ENCODE measurements around the gene CFTR.

Gene CFTR

DNA sequence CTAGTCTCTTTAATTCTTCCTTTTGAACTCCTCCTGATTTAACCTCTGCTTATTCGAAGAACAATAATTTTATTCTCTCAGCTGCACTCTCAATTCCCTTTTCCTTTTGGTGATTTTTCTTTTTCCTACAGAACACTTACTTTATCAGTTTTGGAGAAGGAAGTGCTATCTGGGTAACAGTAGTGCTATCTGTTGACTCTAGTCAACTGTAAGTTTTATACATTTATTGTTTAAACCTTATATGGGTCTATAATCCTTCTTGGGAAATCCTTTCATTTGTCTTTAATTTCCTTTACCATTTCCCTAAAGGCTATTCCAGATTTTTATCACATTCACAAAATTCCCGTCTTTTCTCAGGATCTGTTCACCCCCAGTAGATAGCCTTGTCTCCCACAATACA lies 64.2 kb downstream of the CFTR start:
- TF ChIP-seq ZNF274 (IDR thresholded peaks at IDR 0.05; ENCODE audit: low read depth, low read length) = no peak
- no peak overlapping the region for H3K4me3 ChIP-seq (ENCODE audit: low read length)

DNA sequence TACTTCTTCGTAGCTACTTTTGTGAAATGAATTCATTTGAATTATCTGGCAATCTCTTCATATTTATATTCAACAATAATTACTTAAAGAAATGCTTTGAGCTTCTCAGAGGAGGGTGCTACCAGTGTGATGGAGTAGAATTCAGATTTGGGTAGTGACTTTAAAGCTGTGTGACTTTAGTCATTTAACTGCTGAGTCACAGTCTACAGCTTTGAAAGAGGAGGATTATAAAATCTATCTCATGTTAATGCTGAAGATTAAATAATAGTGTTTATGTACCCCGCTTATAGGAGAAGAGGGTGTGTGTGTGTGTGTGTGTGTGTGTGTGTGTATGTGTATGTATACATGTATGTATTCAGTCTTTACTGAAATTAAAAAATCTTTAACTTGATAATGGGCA lies 68.2 kb downstream of the CFTR start:
- no peak overlapping the region for H3K4me3 ChIP-seq (ENCODE audit: low read length)
- no peak for TF ChIP-seq ZNF274 (IDR thresholded peaks at IDR 0.05; ENCODE audit: low read depth, low read length)

DNA sequence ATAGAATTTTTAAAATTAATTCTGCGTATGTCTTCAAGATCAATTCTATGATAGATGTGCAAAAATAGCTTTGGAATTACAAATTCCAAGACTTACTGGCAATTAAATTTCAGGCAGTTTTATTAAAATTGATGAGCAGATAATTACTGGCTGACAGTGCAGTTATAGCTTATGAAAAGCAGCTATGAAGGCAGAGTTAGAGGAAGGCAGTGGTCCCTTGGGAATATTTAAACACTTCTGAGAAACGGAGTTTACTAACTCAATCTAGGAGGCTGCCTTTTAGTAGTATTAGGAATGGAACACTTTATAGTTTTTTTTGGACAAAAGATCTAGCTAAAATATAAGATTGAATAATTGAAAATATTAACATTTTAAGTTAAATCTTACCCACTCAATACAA lies 70.8 kb downstream of the CFTR start:
- H3K4me3 ChIP-seq (ENCODE audit: low read length) = no peak overlapping the region
- no peak for TF ChIP-seq ZNF274 (IDR thresholded peaks at IDR 0.05; ENCODE audit: low read depth, low read length)

DNA sequence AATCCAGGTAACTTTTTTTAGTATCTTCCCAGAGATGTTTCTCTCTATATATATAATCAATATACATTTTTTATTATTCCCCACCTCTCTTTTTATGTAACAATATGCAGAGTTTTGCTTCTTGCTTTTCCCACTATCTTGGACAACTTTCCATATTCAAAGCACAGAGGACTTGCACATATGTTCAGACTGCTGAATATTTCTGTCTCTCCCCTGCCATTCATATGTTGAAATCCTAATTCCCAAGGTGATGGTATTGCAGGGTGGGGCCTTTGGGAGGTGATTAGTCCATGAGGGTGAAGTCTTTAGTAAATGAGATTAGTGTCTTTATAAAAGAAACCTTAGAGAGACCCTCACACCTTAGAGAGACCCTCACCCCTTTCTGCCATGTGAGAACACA lies 72.8 kb downstream of the CFTR start:
- H3K4me3 ChIP-seq (ENCODE audit: low read length) = no peak overlapping the region
- no peak for TF ChIP-seq ZNF274 (IDR thresholded peaks at IDR 0.05; ENCODE audit: low read depth, low read length)

DNA sequence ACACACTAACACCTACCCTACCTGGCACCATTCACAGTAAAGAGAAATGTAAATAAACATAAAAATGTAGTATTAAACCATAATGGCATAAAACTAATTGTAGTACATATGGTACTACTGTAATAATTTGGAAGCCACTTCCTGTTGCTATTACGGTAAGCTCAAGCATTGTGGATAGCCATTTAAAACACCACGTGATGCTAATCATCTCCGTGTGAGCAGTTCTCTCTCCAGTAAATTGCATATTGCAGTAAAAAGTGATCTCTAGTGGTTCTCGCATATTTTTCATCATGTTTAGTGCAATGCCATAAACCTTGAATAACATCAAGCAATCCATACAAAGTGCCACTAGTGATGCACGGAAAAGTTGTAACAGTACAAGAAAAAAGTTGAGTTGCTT lies 75.4 kb downstream of the CFTR start:
- H3K4me3 ChIP-seq (ENCODE audit: low read length) = no peak overlapping the region
- TF ChIP-seq ZNF274 (IDR thresholded peaks at IDR 0.05; ENCODE audit: low read depth, low read length) = no peak

DNA sequence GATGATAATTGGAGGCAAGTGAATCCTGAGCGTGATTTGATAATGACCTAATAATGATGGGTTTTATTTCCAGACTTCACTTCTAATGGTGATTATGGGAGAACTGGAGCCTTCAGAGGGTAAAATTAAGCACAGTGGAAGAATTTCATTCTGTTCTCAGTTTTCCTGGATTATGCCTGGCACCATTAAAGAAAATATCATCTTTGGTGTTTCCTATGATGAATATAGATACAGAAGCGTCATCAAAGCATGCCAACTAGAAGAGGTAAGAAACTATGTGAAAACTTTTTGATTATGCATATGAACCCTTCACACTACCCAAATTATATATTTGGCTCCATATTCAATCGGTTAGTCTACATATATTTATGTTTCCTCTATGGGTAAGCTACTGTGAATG lies 79.6 kb downstream of the CFTR start:
- no peak for TF ChIP-seq ZNF274 (IDR thresholded peaks at IDR 0.05; ENCODE audit: low read depth, low read length)
- no peak overlapping the region for H3K4me3 ChIP-seq (ENCODE audit: low read length)

DNA sequence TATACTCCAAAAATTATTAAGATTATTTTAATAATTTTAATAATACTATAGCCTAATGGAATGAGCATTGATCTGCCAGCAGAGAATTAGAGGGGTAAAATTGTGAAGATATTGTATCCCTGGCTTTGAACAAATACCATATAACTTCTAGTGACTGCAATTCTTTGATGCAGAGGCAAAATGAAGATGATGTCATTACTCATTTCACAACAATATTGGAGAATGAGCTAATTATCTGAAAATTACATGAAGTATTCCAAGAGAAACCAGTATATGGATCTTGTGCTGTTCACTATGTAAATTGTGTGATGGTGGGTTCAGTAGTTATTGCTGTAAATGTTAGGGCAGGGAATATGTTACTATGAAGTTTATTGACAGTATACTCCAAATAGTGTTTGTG lies 80.2 kb downstream of the CFTR start:
- no peak overlapping the region for H3K4me3 ChIP-seq (ENCODE audit: low read length)
- no peak for TF ChIP-seq ZNF274 (IDR thresholded peaks at IDR 0.05; ENCODE audit: low read depth, low read length)

DNA sequence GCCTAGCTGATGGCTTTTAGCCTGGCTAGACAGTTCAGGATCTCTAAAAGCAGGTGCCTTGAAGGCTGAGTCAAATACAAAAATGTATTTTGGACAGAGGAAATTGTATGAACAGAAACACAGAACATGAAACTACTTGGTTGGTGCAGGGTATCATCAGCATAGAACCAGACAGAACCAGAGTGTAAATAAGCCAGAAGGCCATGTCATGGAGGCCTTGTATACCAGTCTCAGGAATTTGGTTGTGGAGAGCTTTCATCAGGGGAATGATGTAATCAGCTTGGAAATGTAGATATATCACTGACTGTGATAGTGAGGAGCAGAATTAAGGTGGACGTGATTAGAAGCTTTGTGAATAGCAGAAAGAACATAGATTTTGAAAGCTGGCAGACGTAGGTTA lies 82.9 kb downstream of the CFTR start:
- no peak overlapping the region for H3K4me3 ChIP-seq (ENCODE audit: low read length)
- TF ChIP-seq ZNF274 (IDR thresholded peaks at IDR 0.05; ENCODE audit: low read depth, low read length) = no peak

DNA sequence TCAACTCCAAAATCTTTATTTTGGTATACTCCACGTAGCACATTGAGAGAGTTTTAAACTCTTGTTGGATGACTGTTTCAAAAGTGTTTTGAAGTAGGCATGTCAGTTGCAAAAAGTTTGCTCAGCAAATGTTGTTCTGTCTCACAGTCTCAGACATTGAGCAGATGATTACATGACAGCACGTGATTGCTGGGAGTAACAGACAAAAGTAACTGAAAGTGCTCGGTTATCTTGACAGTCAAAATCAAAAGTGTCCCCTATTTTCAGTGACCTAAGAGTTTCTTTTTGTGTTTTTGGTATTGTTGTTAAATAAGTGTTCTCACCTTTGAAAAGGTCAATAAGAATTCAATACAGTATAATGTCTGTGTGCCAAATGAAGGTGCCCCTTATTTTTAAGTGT lies 84.3 kb downstream of the CFTR start:
- H3K4me3 ChIP-seq (ENCODE audit: low read length) = no peak overlapping the region
- TF ChIP-seq ZNF274 (IDR thresholded peaks at IDR 0.05; ENCODE audit: low read depth, low read length) = no peak

DNA sequence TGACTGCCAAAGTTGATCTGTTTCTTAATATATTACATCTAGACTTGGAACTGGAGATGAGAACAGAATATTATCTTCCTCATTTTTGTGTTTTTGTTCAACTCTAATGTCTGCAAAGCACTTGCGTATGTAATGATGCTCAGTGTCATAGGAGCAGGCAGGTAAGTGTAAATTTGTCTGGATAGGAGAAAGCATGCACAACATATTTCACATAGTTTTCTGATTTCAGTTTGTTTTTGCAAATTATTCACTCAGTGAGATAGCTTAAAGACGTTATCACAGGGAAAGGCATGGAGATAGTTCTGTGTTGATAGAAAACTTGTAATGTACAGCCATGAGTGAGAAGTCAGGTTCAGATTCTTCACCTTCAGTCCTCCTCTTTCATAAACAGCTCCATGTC lies 84.8 kb downstream of the CFTR start:
- no peak for TF ChIP-seq ZNF274 (IDR thresholded peaks at IDR 0.05; ENCODE audit: low read depth, low read length)

DNA sequence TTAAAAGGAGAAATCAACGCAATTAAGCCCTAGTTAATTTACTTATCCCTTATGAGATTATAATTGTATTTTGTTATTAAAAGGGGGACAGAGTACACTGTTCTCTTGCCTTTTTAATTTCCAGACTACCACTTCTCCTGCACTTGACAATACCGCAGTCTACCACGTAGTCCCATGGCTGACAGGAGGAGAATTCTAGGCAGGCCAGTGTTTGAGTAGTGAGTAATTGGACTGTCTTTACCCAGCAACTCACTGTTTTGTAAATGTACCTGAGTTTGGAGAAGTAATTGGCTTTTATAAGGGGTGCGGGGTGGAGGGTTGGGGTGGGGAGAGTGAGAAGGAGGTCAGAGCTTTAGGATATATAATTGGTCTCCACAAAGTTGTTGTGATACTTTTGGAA lies 85.4 kb downstream of the CFTR start:
- TF ChIP-seq ZNF274 (IDR thresholded peaks at IDR 0.05; ENCODE audit: low read depth, low read length) = no peak
- no peak overlapping the region for H3K4me3 ChIP-seq (ENCODE audit: low read length)

More for the DNA sequence above, 84.8 kb downstream of the CFTR start:
- no peak overlapping the region for H3K4me3 ChIP-seq (ENCODE audit: low read length)

DNA sequence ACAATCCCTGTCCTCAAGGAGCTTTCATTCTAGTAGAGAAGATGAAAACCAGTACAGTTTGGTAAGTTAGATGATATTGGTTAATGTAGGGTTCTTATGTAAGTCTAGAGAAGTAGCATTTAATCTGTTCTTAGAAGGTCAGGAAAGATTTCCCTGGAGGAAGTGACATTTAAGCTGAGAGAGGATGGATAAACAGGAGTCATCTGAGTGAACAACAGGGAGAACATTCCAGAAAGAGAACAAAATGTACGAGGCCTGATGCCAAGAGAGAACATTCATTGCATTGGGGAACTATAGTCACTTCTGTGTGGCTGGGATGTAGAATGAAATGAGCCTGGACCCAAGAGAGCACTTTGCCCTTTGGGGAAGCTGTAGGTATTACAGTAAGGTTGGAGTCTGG lies 88.0 kb downstream of the CFTR start:
- no peak overlapping the region for H3K4me3 ChIP-seq (ENCODE audit: low read length)
- no peak for TF ChIP-seq ZNF274 (IDR thresholded peaks at IDR 0.05; ENCODE audit: low read depth, low read length)

DNA sequence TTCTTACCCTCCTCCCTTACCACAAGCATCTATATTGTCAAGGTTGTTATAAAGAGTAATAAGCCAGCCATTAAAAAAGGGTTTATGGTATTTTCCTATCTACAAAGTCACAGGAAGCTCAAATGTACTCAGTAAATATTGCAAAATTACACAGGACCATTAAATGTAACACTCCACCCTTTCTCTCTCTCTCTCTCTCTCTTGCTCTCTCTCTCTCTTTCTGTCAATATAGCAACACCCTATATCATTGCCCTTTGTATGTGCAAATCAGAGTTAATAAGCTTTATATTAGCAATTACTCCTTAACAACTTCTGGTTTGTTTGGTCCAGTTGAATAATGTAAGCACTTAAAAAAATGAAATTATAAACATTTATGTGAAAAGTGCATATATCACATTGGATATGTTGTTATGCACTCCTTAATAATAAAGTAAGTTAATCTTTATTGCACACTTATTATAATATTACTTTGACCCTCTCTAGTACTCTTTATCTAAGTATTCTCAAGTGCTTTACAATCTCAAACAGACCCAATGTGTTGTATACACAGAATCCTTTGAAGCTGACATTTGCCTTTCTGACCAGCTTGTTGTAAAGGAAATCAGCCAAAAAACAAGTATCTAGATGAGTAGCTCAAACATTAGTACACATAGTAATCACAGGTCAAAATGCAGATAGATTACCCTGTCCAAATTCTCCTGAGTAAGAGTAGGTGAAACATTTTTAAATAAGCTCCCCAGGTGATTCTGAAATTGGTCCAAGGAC lies 93.2 kb downstream of the CFTR start:
- no peak for TF ChIP-seq ZNF274 (IDR thresholded peaks at IDR 0.05; ENCODE audit: low read depth, low read length)
- H3K4me3 ChIP-seq (ENCODE audit: low read length) = no peak overlapping the region

DNA sequence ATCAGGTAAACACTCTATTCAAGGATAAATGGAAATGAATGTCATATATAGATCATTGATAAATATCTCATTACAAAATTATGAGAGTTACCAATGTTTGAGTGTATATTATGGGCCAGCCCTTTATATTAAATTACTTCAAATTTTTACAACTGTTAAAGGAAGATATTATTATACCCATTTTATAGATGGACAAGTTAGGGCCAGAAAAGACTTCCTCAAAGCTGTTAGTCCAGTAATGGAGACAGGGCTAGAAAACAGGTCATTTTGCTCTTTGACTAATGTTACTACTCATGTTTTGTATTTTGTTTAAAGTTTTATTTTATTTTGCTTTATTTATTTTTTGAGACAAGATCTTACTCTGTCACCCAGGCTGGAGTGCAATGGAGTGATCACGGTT lies 101.6 kb downstream of the CFTR start:
- TF ChIP-seq ZNF274 (IDR thresholded peaks at IDR 0.05; ENCODE audit: low read depth, low read length) = no peak

DNA sequence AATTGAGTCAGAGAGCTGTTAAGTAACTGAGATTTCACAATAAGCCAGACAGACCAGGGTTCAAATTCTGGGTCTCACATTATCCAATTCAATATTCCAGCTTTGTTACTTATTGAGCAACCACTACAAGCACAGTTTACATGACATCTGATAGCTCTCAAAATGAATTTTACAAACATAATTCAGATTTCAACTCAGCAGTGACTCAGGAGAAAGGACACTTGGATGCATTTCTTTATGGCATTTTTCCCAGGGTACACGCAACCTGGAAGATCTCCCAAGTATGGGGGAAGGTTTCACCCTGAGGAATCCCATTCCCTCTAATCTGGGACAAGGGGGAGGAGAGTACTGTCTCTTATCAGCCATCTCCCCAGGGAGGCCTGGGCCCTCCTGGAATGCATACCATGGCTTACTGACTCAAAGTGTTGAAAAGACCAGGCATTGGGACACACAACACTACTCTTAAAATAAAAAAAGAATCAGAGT lies 102.4 kb downstream of the CFTR start:
- no peak for TF ChIP-seq ZNF274 (IDR thresholded peaks at IDR 0.05; ENCODE audit: low read depth, low read length)
- no peak overlapping the region for H3K4me3 ChIP-seq (ENCODE audit: low read length)

More for the DNA sequence above, 101.6 kb downstream of the CFTR start:
- no peak overlapping the region for H3K4me3 ChIP-seq (ENCODE audit: low read length)

DNA sequence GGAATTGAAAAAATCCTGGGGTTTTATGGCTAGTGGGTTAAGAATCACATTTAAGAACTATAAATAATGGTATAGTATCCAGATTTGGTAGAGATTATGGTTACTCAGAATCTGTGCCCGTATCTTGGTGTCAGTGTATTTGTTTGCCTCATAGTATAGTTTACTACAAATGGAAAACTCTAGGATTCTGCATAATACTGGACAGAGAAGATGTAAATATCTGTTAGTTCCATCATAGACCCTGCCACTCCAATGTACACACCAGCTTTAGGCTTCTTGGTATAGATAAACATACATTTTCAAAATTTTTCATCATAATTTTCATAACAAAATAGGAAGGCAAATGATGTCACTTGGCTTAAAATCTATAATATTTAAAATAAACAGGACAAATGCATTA lies 108.1 kb downstream of the CFTR start:
- H3K4me3 ChIP-seq (ENCODE audit: low read length) = no peak overlapping the region
- no peak for TF ChIP-seq ZNF274 (IDR thresholded peaks at IDR 0.05; ENCODE audit: low read depth, low read length)
